SK-N-MC (cell line): ENCODE results near the gene KCNK3.

Source experiments
- EZH2 ChIP-seq: fragments of 200-600 bp; sonication (generic); IDR thresholded peaks from one replicate; pipeline ENCODE4 v1.6.1; 2017; ENCODE audit warnings: antibody characterized with exemption
- FOXP2 ChIP-seq: optimal IDR thresholded peaks from 2 replicates; pipeline ENCODE3; 2011; ENCODE audit warnings: mild to moderate bottlenecking, moderate library complexity; ENCODE audit not compliant: insufficient read depth; ENCODE audit errors: extremely low read length, control extremely low read depth
- POLR2AphosphoS5 ChIP-seq: IDR thresholded peaks from 2 replicates; pipeline ENCODE4 v1.6.1; 2012; ENCODE audit warnings: mild to moderate bottlenecking, low read depth, low read length, borderline replicate concordance

DNA sequence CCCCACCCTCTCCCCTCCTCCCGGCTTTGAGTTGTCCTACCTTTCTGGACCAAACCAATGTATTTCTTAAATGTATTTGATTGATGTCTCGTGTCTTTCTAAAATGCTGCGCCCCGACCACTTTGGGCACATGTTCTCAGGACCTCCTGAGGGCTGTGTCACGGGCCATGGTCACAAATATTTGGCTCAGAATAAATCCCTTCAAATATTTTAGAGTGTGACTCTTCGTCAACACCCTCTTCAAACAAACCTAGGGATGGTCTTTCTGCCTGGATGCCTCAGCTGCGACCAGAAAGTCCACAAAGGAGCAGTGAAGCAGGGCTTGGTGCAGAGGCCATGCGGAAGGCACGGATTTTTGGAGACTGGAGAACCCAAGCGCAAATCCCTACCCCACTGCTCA, 70.5 kb downstream of the KCNK3 start:
- TF ChIP-seq POLR2AphosphoS5, result no peak
- no peak for TF ChIP-seq EZH2
- no peak for TF ChIP-seq FOXP2
